22Rv1 (cell line): ENCODE results near the gene DYNC1LI2.

Source experiments
- ZFX ChIP-seq: fragments of 450-650 bp; IDR thresholded peaks from 2 replicates; pipeline ENCODE4 v1.6.1; 2017; ENCODE audit warnings: antibody characterized with exemption, borderline replicate concordance
- TF ChIP-seq, protein P1 (sequence below): fragments of 450-650 bp; IDR thresholded peaks from 2 replicates; pipeline ENCODE4 v1.5.1; 2017; ENCODE audit warnings: mild to moderate bottlenecking

DNA sequence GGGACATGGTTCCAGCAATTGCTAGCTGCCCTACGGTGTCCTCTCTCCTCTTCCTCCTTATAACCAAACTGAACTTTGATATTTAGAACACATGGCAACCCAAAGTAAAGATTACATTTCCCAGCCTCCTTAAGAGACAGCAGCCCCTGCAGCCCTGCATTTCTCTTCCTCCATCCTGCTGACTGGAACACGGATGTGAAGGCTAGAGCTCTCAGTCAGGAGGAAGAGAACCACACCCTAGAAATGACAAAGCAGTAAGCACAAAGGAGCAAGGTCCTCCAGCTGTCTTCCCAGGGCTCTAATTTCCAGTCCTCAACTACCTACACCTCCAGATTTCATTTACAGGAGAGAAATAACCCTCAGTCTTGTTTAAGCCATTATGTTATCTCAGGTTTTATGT lies 10.9 kb downstream of the DYNC1LI2 start:
- TF ChIP-seq, protein P1, sequence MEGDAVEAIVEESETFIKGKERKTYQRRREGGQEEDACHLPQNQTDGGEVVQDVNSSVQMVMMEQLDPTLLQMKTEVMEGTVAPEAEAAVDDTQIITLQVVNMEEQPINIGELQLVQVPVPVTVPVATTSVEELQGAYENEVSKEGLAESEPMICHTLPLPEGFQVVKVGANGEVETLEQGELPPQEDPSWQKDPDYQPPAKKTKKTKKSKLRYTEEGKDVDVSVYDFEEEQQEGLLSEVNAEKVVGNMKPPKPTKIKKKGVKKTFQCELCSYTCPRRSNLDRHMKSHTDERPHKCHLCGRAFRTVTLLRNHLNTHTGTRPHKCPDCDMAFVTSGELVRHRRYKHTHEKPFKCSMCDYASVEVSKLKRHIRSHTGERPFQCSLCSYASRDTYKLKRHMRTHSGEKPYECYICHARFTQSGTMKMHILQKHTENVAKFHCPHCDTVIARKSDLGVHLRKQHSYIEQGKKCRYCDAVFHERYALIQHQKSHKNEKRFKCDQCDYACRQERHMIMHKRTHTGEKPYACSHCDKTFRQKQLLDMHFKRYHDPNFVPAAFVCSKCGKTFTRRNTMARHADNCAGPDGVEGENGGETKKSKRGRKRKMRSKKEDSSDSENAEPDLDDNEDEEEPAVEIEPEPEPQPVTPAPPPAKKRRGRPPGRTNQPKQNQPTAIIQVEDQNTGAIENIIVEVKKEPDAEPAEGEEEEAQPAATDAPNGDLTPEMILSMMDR: no peak
- TF ChIP-seq ZFX: no peak
